ENCODE results near the gene FBXO15.

The FBXO15 gene

DNA sequence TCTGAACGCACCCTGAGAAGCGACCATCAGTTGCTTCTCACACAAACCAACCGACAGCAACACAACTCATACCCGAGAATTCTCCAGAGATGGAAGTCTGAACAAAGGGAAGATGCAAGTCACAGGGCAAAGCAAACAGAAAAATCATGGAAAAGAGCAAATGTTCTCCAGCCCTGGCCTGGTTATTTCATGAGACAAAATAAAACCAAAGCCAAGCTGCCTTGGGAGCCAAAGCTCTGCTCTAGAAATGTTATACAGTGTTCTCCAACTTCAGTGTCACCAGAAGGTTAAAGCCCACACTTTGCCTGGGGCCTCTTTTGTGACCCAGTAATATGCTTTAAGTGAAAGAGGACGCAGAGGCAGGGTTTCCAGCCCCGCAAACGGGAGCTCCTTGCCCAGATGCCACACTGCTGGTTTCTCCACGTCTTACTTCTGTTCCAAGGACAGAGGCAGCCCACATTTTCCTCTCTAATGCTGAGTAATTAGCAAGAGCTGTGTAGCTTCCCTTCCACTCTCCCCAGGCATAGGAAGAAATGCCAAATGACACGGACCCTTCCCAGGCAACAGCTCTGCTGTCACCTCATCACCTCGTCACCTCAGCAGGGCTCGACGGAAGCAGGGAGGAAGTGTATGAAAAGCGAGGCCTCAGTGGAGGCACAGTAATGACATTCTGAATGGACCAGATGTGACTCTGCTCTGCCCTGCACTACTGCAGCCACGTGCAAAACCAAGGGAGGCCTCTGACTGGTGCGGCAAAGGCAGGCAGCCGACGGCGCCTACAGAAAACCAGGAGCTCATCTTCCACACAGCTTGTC is 64.7 kb downstream of the FBXO15 start:
- TF ChIP-seq, protein P1, sequence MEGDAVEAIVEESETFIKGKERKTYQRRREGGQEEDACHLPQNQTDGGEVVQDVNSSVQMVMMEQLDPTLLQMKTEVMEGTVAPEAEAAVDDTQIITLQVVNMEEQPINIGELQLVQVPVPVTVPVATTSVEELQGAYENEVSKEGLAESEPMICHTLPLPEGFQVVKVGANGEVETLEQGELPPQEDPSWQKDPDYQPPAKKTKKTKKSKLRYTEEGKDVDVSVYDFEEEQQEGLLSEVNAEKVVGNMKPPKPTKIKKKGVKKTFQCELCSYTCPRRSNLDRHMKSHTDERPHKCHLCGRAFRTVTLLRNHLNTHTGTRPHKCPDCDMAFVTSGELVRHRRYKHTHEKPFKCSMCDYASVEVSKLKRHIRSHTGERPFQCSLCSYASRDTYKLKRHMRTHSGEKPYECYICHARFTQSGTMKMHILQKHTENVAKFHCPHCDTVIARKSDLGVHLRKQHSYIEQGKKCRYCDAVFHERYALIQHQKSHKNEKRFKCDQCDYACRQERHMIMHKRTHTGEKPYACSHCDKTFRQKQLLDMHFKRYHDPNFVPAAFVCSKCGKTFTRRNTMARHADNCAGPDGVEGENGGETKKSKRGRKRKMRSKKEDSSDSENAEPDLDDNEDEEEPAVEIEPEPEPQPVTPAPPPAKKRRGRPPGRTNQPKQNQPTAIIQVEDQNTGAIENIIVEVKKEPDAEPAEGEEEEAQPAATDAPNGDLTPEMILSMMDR (IDR thresholded peaks at IDR 0.05), result 0 out of 2 replicates have a peak, but pooled peaks have one; percentile 3

DNA sequence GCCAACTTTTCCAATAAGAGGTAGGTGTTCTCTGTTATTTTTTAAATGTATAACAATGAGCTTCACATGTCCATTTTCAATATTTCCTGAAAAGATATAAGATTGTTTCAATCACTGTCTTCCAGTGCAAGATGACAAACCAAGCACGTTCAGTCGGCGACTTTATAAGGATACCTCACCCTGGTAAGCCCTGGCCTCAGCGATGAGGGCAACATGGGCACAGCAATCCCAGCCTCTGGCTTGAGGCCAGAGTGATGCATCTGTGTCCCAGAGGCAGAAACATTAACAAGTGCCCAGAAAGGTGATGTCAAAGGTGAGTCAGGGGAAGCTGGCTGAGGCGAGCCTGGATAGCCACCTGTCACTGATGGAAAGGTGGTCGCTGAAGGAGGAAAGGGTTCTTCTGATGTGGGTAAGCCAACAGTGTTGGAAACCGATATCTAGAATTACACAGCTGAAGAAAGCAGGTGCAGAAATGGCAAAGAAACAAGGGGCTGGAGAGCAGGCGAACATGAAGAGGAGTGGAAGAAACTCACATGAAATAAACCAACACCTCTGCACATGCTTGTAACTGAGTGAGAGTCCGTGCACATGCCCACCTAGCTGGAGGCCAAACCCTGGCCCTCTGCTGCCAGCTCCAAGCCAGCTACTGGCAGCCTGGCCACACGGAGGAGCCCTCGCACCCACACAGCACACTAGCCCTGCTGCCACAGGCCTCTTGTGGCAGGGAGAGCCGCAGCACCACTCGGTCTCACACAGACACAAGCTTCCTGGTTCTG is 65.5 kb downstream of the FBXO15 start:
- TF ChIP-seq, protein P1 (IDR thresholded peaks at IDR 0.05), result peak; percentile 71

DNA sequence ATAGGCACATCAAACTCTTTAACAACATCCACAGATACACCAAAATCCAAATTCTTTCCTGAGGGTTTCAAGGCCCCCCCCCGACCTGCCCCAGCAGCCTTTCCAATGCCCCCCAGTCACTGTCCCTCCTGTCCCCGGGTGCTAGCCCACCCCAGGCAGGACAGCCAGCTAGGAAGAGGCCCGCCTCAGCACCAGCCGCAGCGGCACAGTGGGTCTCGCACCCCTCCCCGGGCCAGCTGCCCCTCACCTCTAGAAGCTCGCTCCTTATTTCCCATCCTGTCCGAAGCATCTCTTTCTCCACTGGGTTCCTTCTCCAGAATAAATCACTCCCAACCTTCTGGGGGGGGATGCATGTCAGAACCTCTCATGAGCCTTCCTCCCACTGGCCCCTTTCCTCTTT is 69.4 kb downstream of the FBXO15 start:
- TF ChIP-seq, protein P1 (IDR thresholded peaks at IDR 0.05), result no peak

DNA sequence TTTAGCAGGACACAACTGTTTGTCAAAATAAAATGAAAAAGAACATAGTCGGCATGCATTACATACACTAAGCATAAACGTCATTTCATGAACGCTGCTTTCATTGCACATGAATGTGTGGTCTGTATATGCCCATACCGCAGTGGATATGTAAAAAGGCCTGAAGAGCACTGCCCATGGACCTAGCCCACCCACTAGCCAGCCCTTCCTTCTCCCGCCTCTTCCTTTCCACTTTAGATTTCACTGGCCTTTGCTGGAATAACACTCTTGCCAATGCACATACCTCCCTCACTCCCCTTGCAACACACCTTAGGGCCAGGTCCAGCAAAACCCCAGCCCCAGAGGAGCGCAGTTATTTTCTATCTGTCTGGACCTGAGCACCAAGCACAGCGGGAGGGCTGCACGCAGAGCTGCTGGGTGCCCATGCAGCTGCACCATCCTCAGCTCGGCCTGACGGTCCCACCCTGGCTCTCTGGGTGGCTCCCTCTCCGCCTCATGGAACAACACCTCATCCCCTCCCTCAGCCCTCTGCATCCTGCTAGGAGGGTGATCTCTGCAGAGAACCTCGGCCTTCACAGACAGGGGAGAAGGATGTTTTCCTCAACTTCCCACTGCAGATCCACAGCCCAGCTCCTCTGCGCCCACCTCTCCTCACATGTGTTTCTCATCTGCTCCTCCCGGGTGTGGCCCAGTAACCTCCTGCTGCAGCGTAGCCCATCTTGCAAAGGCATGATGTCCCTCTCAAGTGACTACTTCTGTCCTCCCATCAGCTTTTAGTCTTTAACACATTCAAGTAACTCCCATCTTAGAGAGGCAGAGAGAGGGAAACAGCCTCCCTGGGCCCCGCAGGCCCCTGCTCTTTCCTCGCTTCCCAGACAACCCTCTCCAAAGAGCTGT is 72.7 kb downstream of the FBXO15 start:
- TF ChIP-seq, protein P1 (IDR thresholded peaks at IDR 0.05), result no peak

DNA sequence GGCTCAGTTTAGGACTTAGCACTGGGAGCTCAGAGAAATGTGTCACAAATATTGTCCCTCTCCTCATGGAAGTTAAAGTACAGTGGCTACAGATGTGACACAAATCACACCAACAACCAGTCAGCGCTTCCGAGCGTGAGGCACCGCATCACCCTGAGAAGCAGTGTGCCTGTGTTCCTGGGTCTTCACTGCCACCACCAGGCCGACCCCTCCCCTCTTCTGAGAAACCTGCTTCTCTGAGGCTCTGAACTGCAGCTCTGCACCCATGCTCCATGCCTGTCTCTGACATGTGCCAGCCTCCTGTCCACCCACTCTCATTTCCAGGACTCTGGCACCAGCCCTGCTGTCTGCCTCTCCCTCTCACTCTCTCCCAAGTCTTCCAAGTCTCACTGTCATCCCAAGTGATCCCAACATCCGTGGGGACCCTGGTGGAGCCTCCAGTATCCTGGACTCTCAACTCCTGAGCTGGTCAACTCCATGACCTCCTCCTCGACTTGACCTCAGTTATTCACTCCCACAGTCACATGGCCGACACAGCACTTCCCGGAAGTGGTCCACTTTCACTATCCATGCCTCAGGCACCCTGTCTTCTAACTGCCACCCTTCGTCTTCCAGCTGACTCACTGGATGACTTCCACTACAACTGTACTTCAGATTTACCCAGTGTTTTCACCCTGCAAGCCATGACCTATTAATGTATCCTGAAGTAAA is 73.5 kb downstream of the FBXO15 start:
- TF ChIP-seq, protein P1 (IDR thresholded peaks at IDR 0.05), result no peak

DNA sequence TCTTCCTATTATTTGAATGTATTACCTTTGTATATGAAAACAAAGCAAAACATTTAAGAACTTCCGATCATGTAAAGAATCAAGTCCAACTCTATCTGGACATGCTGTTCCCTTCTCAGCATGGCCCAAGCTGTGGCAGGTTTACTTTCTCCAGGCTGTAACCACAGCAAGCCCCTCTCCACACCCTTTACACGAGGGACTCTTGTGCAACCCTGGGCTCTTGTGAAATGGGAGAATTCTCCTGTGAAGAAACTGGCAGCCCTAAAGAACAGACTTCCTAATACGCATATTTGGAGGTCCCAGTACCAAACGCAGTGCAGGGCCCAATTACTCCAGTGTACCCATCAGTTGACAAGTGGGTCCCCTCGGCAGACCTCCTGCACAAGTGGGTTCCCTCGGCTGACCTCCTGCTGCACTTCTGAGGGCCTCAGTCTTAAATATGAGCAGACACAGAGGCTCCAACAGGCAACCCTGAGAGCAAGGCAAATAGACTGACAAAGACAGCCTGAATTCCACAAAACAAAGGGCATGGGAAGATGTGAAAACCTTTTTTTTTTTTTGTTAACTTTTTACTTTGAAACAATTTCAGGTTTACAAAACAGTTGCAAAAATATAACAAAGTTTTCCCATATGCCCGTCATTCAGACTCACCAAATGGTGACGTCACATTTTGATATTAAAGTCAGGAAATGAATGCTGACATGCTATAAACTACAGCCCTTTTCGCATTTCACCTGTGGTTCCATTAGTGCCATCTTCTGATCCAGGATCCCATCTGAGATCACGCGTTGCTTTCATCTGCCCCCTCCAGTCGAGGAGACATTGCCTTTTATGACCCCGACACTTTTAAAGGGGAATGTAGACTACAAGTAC is 78.2 kb downstream of the FBXO15 start:
- TF ChIP-seq, protein P1 (IDR thresholded peaks at IDR 0.05), result no peak
